K562 (cell line): Measurements from ENCODE around the gene PFKP. TPM values are rescaled to one million over a fixed set of nuclear protein-coding genes. Genes with fewer than 3 reads are reported as not detected.

Experiments
- ATAC-seq: fragments of 200-7000 bp; cut with Tn5 transposase; 3 replicates; pipeline ENCODE4 v1.9.1; 2020; ENCODE audit warnings: moderate library complexity
- BruUV-seq: library from RNA; stranded (reverse); fragments of 400-500 nt; replicated peaks from 2 replicates; lab custom pipeline; 2021; lab: Mats Ljungman, UMichigan
- CTCF ChIA-PET: fragments of 300-600 bp; formaldehyde crosslinking; extraction: SDS; loops from one replicate; lab custom pipeline; 2021; ENCODE audit warnings: low intra/inter-chr PET ratio; lab: Yijun Ruan, JAX
- POLR2A ChIA-PET: fragments of 300-600, 350-650 bp; sonication (Branson Sonifier 250); formaldehyde crosslinking; extraction: SDS; loops from one replicate; lab custom pipeline; 2021; ENCODE audit warnings: antibody characterized with exemption, inconsistent platforms; lab: Yijun Ruan, JAX
- DNase-seq, 4 experiments: peaks; one replicate each; pipeline versions ENCODE4 v3.0.0 to v3.0.0-alpha.2; 2011 to 2018; ENCODE audit warnings: low spot score in 3 of 4, mixed read lengths in 3 of 4; ENCODE audit errors: extremely low read depth in 1 of 4
- FAIRE-seq: peaks from 2 replicates; lab custom pipeline; 2011; peaks lifted over from hg19 to GRCh38; lab: Jason Lieb, UNC
- H2AFZ ChIP-seq: 2 replicates; pipeline ENCODE4 v1.6.0; 2011; ENCODE audit warnings: low read depth, low read length, control low read depth, inconsistent platforms
- H3K27ac ChIP-seq: fragments of 200-600 bp; 3 replicates; pipeline ENCODE4 v1.8.0; 2011; ENCODE audit warnings: low read depth, mild to moderate bottlenecking, control low read depth, inconsistent platforms, low read length, moderate library complexity, mixed read lengths; ENCODE audit errors: extremely low read depth
- H3K27me3 ChIP-seq, 2 experiments: fragments of 300-600 bp in 1 of 2; 2 replicates in 1 of 2; 3 replicates in 1 of 2; pipeline versions ENCODE4 v1.6.0 to v1.8.0; 2011; ENCODE audit warnings: inconsistent platforms in 2 of 2, low read length in 2 of 2, mild to moderate bottlenecking in 1 of 2, mixed read lengths in 1 of 2, moderate library complexity in 1 of 2; ENCODE audit not compliant: control insufficient read depth in 2 of 2, insufficient read depth in 2 of 2
- H3K36me3 ChIP-seq: fragments of 300-600 bp; 3 replicates; pipeline ENCODE4 v1.8.0; 2011; ENCODE audit warnings: mild to moderate bottlenecking, low read length, inconsistent platforms; ENCODE audit not compliant: control insufficient read depth, insufficient read depth
- H3K4me1 ChIP-seq, 2 experiments: fragments of 200-600 bp in 1 of 2; replicated peaks in 1 of 2; 2 replicates in 1 of 2; 3 replicates in 1 of 2; pipeline versions ENCODE4 v1.5.1 to v1.8.0; 2011; ENCODE audit warnings: inconsistent platforms in 2 of 2, low read length in 2 of 2, mild to moderate bottlenecking in 1 of 2, mixed read lengths in 1 of 2, moderate library complexity in 1 of 2; ENCODE audit not compliant: control insufficient read depth in 2 of 2, insufficient read depth in 2 of 2
- H3K4me2 ChIP-seq: 2 replicates; pipeline ENCODE4 v1.6.1; 2011; ENCODE audit warnings: low read length, control low read depth, inconsistent platforms, mixed read lengths; ENCODE audit not compliant: insufficient read depth
- H3K4me3 ChIP-seq: fragments of 200-600 bp; sonication (generic), shearing (Covaris generic); 2 replicates; pipeline ENCODE4 v1.5.1; 2016; ENCODE audit warnings: control low read depth, inconsistent platforms
- H3K79me2 ChIP-seq: fragments of 200-600 bp; 3 replicates; pipeline ENCODE4 v1.8.0; 2011; ENCODE audit warnings: low read length, inconsistent platforms; ENCODE audit not compliant: control insufficient read depth, insufficient read depth
- H3K9ac ChIP-seq, 2 experiments: 2 replicates each; pipeline versions ENCODE4 v1.6.0 to v1.6.1; 2011; ENCODE audit warnings: low read depth in 2 of 2, low read length in 2 of 2, control low read depth in 1 of 2, inconsistent platforms in 1 of 2, mild to moderate bottlenecking in 1 of 2, mixed read lengths in 1 of 2; ENCODE audit not compliant: insufficient read depth in 1 of 2
- H3K9me1 ChIP-seq: one replicate; pipeline ENCODE4 v1.6.0; 2011; ENCODE audit warnings: inconsistent platforms, mild to moderate bottlenecking, low read length, moderate library complexity; ENCODE audit not compliant: control insufficient read depth, insufficient read depth
- H3K9me3 ChIP-seq: replicated peaks from 2 replicates; pipeline ENCODE4 v1.5.1; 2011; ENCODE audit warnings: low read depth, low read length, inconsistent platforms; ENCODE audit not compliant: control insufficient read depth, insufficient read depth
- H4K20me1 ChIP-seq: replicated peaks from 2 replicates; pipeline ENCODE4 v1.6.1; 2011; ENCODE audit warnings: low read length, inconsistent platforms, mixed read lengths; ENCODE audit not compliant: control insufficient read depth, insufficient read depth
- CBX1 ChIP-seq: sonication (generic); IDR thresholded peaks from 2 replicates; pipeline ENCODE4 v1.6.1; 2016; ENCODE audit warnings: antibody characterized with exemption, low read depth, mild to moderate bottlenecking
- NFE2 ChIP-seq: IDR thresholded peaks from 2 replicates; pipeline ENCODE4 v1.6.1; 2014; ENCODE audit warnings: antibody characterized with exemption, low read depth
- UBTF ChIP-seq, 2 experiments: IDR thresholded peaks; 2 replicates each; pipeline ENCODE4 v1.6.1; 2012; ENCODE audit warnings: improper control_type of control experiment in 2 of 2, low read depth in 2 of 2, low read length in 2 of 2, borderline replicate concordance in 1 of 2
- ZBTB2 ChIP-seq: fragments of 450-650 bp; IDR thresholded peaks from 2 replicates; pipeline ENCODE4 v1.6.1; 2016; ENCODE audit warnings: antibody characterized with exemption
- ZNF274 ChIP-seq: IDR thresholded peaks from 2 replicates; pipeline ENCODE4 v1.6.1; 2011; ENCODE audit warnings: low read depth, mild to moderate bottlenecking, low read length, moderate library complexity, borderline replicate concordance
- ZSCAN32 ChIP-seq: fragments of 450-650 bp; formaldehyde crosslinking; IDR thresholded peaks from 2 replicates; pipeline ENCODE4 v1.4.0; 2020; ENCODE audit warnings: mild to moderate bottlenecking, moderate library complexity
- WGBS: fragments of 100-300 bp; shearing (Covaris generic); methylation state at CpG from one replicate; pipeline ENCODE4 v1.1.6; 2016; ENCODE audit warnings: low coverage, mixed read lengths; ENCODE audit not compliant: insufficient coverage; ENCODE audit errors: missing lambda C conversion rate; 5-methylcytosine and 5-hydroxymethylcytosine counted together
- in situ Hi-C: fragments of 300-500 bp; cut with MboI; formaldehyde crosslinking; loops from 4 replicates; pipeline ENCODE4 v1.15.0; 2018; ENCODE audit warnings: inconsistent platforms, mixed read lengths
- intact Hi-C: fragments of 100-400 bp; cut with micrococcal nuclease; formaldehyde crosslinking; loops from 2 replicates; pipeline ENCODE4 v1.14.2; 2022
- polyA plus RNA-seq, 8 experiments: library from polyadenylated mRNA; depleted of rRNA in 4 of 8; stranded (reverse) in 5 of 8; unstranded in 3 of 8; fragments of >200 nt; fragmentation: Nextera tagmentation in 2 of 8; fragmentation: Illumina TruSeq in 1 of 8; extraction: Ambion mirVana in 2 of 8; extraction: Trizol in 1 of 8; gene quantifications; 2 replicates each; pipeline versions ENCODE4 v1.2.1 to v1.2.3, GENCODE V29; 2011 to 2014; ENCODE audit warnings: inconsistent platforms in 1 of 8, missing spikeins in 1 of 8
- total RNA-seq, 7 experiments: library from RNA; depleted of rRNA in 6 of 7; stranded (reverse); fragments of >200 nt in 6 of 7; fragmentation: Illumina TruSeq in 2 of 7; extraction: Trizol in 2 of 7; gene quantifications; 2 replicates each; pipeline versions ENCODE4 v1.2.1 to v1.2.3, GENCODE V29; 2011 to 2021; ENCODE audit warnings: low replicate concordance in 1 of 7

The PFKP gene
- total and polyA plus RNA-seq, 9 of the 15 experiments (the other 6 are each of a cell fraction or from before 2014, with no cell fraction given): 23.5 to 116 (median 62.1) TPM

- Histone ChIP-seq H4K20me1 (peaks cover 27% of the 10 kb centered on the region; the same call in 1 of the 2 replicates), H3K4me2 (no peak overlapping the region), H3K36me3 (peaks cover 79% of the 10 kb centered on the region; the same call in 2 of the 3 replicates), H3K9ac (no peak overlapping the region), H3K9me3 (no peaks in the 10 kb centered on the region), H3K79me2 (peaks cover 88% of the 10 kb centered on the region), H3K4me3 (no peak overlapping the region), H3K4me1 (peaks cover 21 to 32% of the 10 kb centered on the region in 2 experiments; a peak in 4 of 5 replicates), H3K27me3 (no peaks in the 10 kb centered on the region), H3K27ac (no peak overlapping the region), H3K9me1 (peaks cover 3% of the 10 kb centered on the region), H2AFZ (no peak overlapping the region)
- in situ Hi-C loops: no loop called here
- ATAC-seq (no peak), DNase-seq (no peak), FAIRE-seq (no peak)
- POLR2A ChIA-PET: interaction anchor here (1.7 to 2.1 kb wide), 2 partner anchors 14 to 18 kb away, joined by 3 to 8 read pairs; no protein-coding TSS in a partner anchor
- intact Hi-C loops: no loop called here
- 90% methylated on average over 5 of the region's 5 CpGs for WGBS
- TF ChIP-seq NFE2: no peak
- TF ChIP-seq ZBTB2: no peak
- TF ChIP-seq CBX1: no peak
- no peak for TF ChIP-seq UBTF (IDR thresholded peaks at IDR 0.05; ENCODE audit: borderline replicate concordance in 1 of 2, low read depth in 2 of 2, low read length in 2 of 2)
- TF ChIP-seq ZSCAN32 (CRISPR knock-in tag): no peak
- TF ChIP-seq ZNF274: no peak
- CTCF ChIA-PET: no interaction called here
- no TSS peak for BruUV-seq
These were observed 10.2 kb downstream of the PFKP start for GRCh38 chr10:3077509-3077908.
